ENCODE results near the gene ARSK. TPM values are rescaled to one million over a fixed set of nuclear protein-coding genes. Genes with fewer than 3 reads are reported as not detected.

Gene ARSK
- total RNA-seq, 1 experiment from 2014 or later: 6.0 TPM

DNA sequence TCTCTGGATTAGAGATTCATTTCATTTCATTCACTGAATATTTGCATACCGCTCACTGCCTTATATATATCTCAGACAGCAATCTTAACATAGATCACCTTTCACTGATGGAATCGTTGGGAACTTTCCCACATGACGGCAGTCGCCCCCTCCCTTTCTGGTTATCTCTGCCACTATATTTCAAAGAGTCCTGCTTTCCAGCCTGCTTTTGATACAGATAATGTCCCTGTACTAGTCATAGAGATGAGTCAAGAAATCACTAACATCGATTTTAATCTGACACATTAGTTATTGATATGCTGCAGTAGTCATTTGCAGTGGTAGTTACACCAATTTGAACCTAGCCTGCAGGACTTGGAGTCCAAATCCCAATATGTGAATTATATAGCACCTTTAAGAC lies 8.5 kb downstream of the ARSK start:
- H3K4me3 ChIP-seq (ENCODE audit: low read depth, low read length, poor library complexity, severe bottlenecking): no peak overlapping the region
- ChIA-PET POLR2A (ENCODE audit: low non-redundant PET) (no interaction called here), CTCF (no interaction called here)
- BruUV-seq (replicated peaks): no TSS peak
- no peaks in the 10 kb centered on the region for H3K27me3 ChIP-seq (replicated peaks; ENCODE audit: insufficient read depth, low read depth, low read length, poor library complexity)
- no peaks in the 10 kb centered on the region for H3K4me1 ChIP-seq (ENCODE audit: insufficient read depth, low read length, poor library complexity, severe bottlenecking)
- no peak for DNase-seq (ENCODE audit: low spot score)
- H3K9me3 ChIP-seq (ENCODE audit: low read depth, low read length, poor library complexity, severe bottlenecking): no peaks in the 10 kb centered on the region
- intact Hi-C loops (cut with micrococcal nuclease; ENCODE audit: unreplicated experiment): no loop called here
- no peak overlapping the region for H3K27ac ChIP-seq (ENCODE audit: low read depth, low read length, poor library complexity, severe bottlenecking)
- no peaks in the 10 kb centered on the region for H3K36me3 ChIP-seq (ENCODE audit: insufficient read depth, low read length, poor library complexity, severe bottlenecking)
- TF ChIP-seq, protein P1, sequence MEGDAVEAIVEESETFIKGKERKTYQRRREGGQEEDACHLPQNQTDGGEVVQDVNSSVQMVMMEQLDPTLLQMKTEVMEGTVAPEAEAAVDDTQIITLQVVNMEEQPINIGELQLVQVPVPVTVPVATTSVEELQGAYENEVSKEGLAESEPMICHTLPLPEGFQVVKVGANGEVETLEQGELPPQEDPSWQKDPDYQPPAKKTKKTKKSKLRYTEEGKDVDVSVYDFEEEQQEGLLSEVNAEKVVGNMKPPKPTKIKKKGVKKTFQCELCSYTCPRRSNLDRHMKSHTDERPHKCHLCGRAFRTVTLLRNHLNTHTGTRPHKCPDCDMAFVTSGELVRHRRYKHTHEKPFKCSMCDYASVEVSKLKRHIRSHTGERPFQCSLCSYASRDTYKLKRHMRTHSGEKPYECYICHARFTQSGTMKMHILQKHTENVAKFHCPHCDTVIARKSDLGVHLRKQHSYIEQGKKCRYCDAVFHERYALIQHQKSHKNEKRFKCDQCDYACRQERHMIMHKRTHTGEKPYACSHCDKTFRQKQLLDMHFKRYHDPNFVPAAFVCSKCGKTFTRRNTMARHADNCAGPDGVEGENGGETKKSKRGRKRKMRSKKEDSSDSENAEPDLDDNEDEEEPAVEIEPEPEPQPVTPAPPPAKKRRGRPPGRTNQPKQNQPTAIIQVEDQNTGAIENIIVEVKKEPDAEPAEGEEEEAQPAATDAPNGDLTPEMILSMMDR (conservative IDR thresholded peaks at IDR 0.05; ENCODE audit: low read depth, low read length): no peak
- TF ChIP-seq EZH2 (IDR thresholded peaks at IDR 0.05; ENCODE audit: borderline replicate concordance, low read depth, low read length, poor library complexity, severe bottlenecking): no peak

GRCh38 chr5:95564450-95564849 lies 9.5 kb downstream of the ARSK start:
- DNase-seq (ENCODE audit: low spot score): no peak
- H3K9me3 ChIP-seq (ENCODE audit: low read depth, low read length, poor library complexity, severe bottlenecking): no peaks in the 10 kb centered on the region
- POLR2A ChIA-PET (ENCODE audit: low non-redundant PET): no interaction called here
- H3K4me3 ChIP-seq (ENCODE audit: low read depth, low read length, poor library complexity, severe bottlenecking): no peak overlapping the region
- H3K27me3 ChIP-seq (replicated peaks; ENCODE audit: insufficient read depth, low read depth, low read length, poor library complexity): no peaks in the 10 kb centered on the region
- BruUV-seq (replicated peaks): no TSS peak
- TF ChIP-seq EZH2 (IDR thresholded peaks at IDR 0.05; ENCODE audit: borderline replicate concordance, low read depth, low read length, poor library complexity, severe bottlenecking): no peak
- CTCF ChIA-PET: interaction anchor here (0.7 kb wide), 1 partner anchor 49 kb away, joined by 6 read pairs; no protein-coding TSS in a partner anchor
- intact Hi-C loops (cut with micrococcal nuclease; ENCODE audit: unreplicated experiment): no loop called here
- H3K27ac ChIP-seq (ENCODE audit: low read depth, low read length, poor library complexity, severe bottlenecking): no peak overlapping the region
- H3K36me3 ChIP-seq (ENCODE audit: insufficient read depth, low read length, poor library complexity, severe bottlenecking): no peaks in the 10 kb centered on the region
- no peaks in the 10 kb centered on the region for H3K4me1 ChIP-seq (ENCODE audit: insufficient read depth, low read length, poor library complexity, severe bottlenecking)

- Histone ChIP-seq H3K27ac (ENCODE audit: low read depth, low read length, poor library complexity, severe bottlenecking) (no peak overlapping the region), H3K4me1 (ENCODE audit: insufficient read depth, low read length, poor library complexity, severe bottlenecking) (no peaks in the 10 kb centered on the region), H3K36me3 (ENCODE audit: insufficient read depth, low read length, poor library complexity, severe bottlenecking) (no peaks in the 10 kb centered on the region), H3K27me3 (replicated peaks; ENCODE audit: insufficient read depth, low read depth, low read length, poor library complexity) (no peaks in the 10 kb centered on the region), H3K4me3 (ENCODE audit: low read depth, low read length, poor library complexity, severe bottlenecking) (no peak overlapping the region), H3K9me3 (ENCODE audit: low read depth, low read length, poor library complexity, severe bottlenecking) (no peaks in the 10 kb centered on the region)
- BruUV-seq (replicated peaks): no TSS peak
- TF ChIP-seq EZH2 (IDR thresholded peaks at IDR 0.05; ENCODE audit: borderline replicate concordance, low read depth, low read length, poor library complexity, severe bottlenecking): no peak
- TF ChIP-seq, protein P1 (conservative IDR thresholded peaks at IDR 0.05; ENCODE audit: low read depth, low read length): no peak
- no peak for DNase-seq (ENCODE audit: low spot score)
- ChIA-PET POLR2A (ENCODE audit: low non-redundant PET) (interaction anchor here (0.6 kb wide), 1 partner anchor 8 kb away, joined by 4 read pairs; no protein-coding TSS in a partner anchor), CTCF (no interaction called here)
- intact Hi-C loops (cut with micrococcal nuclease; ENCODE audit: unreplicated experiment): no loop called here
Observed at GRCh38 chr5:95565280-95565920, 10.5 kb downstream of the ARSK start.

DNA sequence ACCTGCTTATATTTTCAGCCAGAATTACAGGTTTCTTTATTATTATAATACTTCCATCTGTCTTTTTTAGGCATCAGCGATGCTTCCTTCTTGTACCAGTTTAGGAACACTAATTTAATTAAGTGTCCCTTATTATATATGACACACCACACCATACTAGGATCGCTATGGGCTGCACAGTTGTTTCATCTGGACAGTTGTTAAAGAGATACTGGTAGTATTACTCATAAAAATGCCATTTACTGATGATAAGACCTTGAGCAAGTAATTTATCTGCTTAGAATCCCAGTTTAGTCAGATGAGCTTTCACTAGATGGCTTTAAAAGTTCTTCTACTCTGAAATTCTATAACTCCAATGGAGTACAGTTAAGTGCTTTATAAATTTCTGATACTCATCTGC lies 17.1 kb downstream of the ARSK start:
- no peaks in the 10 kb centered on the region for H3K27me3 ChIP-seq (replicated peaks; ENCODE audit: insufficient read depth, low read depth, low read length, poor library complexity)
- no peaks in the 10 kb centered on the region for H3K36me3 ChIP-seq (ENCODE audit: insufficient read depth, low read length, poor library complexity, severe bottlenecking)
- no peak for DNase-seq (ENCODE audit: low spot score)
- ChIA-PET CTCF (no interaction called here), POLR2A (ENCODE audit: low non-redundant PET) (no interaction called here)
- no peak overlapping the region for H3K27ac ChIP-seq (ENCODE audit: low read depth, low read length, poor library complexity, severe bottlenecking)
- TF ChIP-seq, protein P1 (conservative IDR thresholded peaks at IDR 0.05; ENCODE audit: low read depth, low read length): no peak
- TF ChIP-seq EZH2 (IDR thresholded peaks at IDR 0.05; ENCODE audit: borderline replicate concordance, low read depth, low read length, poor library complexity, severe bottlenecking): no peak
- H3K9me3 ChIP-seq (ENCODE audit: low read depth, low read length, poor library complexity, severe bottlenecking): no peaks in the 10 kb centered on the region
- no TSS peak for BruUV-seq (replicated peaks)
- no peaks in the 10 kb centered on the region for H3K4me1 ChIP-seq (ENCODE audit: insufficient read depth, low read length, poor library complexity, severe bottlenecking)
- H3K4me3 ChIP-seq (ENCODE audit: low read depth, low read length, poor library complexity, severe bottlenecking): no peak overlapping the region
- intact Hi-C loops (cut with micrococcal nuclease; ENCODE audit: unreplicated experiment): no loop called here
